Measurements from ENCODE around the gene ACTRT2. TPM values are rescaled to one million over a fixed set of nuclear protein-coding genes. Genes with fewer than 3 reads are reported as not detected.

Gene ACTRT2
- total and polyA plus RNA-seq, 2 donors (not counting 3 experiments of a cell fraction or from before 2014, with no cell fraction given) = not detected

DNA sequence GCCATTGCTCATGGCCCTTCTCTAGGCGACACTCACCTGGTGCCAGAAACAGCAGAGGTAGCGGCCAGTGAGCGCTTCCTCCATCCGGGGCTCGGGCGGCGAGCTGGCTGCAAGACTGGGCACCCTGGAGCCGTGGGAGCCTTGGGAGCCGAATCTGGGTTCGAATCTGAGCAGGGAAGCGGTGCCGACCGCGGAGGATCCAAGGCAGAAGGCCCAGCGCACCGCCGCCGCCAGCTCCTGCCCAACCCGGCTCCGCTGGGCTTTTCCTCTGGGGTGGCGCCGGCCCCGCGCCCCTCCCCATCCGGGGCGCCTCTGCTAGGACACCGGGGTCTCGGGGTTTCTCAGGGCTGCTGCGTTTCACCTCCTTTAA, 46.0 kb downstream of the ACTRT2 start:
- ChIA-PET CTCF (no interaction called here), POLR2A (no interaction called here)
- Histone ChIP-seq H3K27ac (ENCODE audit: insufficient read depth, low read depth, low read length) (no peak overlapping the region), H3K9ac (replicated peaks; ENCODE audit: extremely low read depth, insufficient read depth, low read length) (no peak overlapping the region), H3K27me3 (ENCODE audit: control insufficient read depth in 2 of 2, insufficient read depth in 2 of 2, low read length in 2 of 2) (peaks cover 60 to 77% of the 10 kb centered on the region in 2 experiments), H3K9me1 (replicated peaks; ENCODE audit: control insufficient read depth, extremely low read depth, insufficient read depth, low read length) (no peaks in the 10 kb centered on the region), H2AFZ (ENCODE audit: low read depth, low read length) (no peak overlapping the region), H3K9me3 (replicated peaks; ENCODE audit: control insufficient read depth, insufficient read depth, low read length) (no peaks in the 10 kb centered on the region), H3K79me2 (ENCODE audit: control insufficient read depth, insufficient read depth, low read length) (no peaks in the 10 kb centered on the region), H3K36me3 (ENCODE audit: control insufficient read depth in 2 of 2, extremely low read depth in 1 of 2, insufficient read depth in 2 of 2, low read length in 2 of 2) (no peaks in the 10 kb centered on the region), H3K4me1 (ENCODE audit: control insufficient read depth, extremely low read depth, insufficient read depth, low read length) (no peaks in the 10 kb centered on the region), H3K4me2 (ENCODE audit: insufficient read depth, low read length) (no peak overlapping the region), H3K4me3 (replicated peaks in 1 of 3; ENCODE audit: insufficient read depth in 1 of 3, low read depth in 1 of 3, low read length in 3 of 3) (no peak overlapping the region), H4K20me1 (replicated peaks; ENCODE audit: control insufficient read depth, extremely low read depth, insufficient read depth, low read length) (no peaks in the 10 kb centered on the region)
- TF ChIP-seq POLR2A (IDR thresholded peaks at IDR 0.05; ENCODE audit: low read depth, low read length) = no peak
- TF ChIP-seq MYC (IDR thresholded peaks at IDR 0.05; ENCODE audit: low read depth, low read length) = no peak
- no peak for TF ChIP-seq EZH2 (IDR thresholded peaks at IDR 0.05; ENCODE audit: borderline replicate concordance, low read depth, low read length, severe bottlenecking)
- TF ChIP-seq, protein P1, sequence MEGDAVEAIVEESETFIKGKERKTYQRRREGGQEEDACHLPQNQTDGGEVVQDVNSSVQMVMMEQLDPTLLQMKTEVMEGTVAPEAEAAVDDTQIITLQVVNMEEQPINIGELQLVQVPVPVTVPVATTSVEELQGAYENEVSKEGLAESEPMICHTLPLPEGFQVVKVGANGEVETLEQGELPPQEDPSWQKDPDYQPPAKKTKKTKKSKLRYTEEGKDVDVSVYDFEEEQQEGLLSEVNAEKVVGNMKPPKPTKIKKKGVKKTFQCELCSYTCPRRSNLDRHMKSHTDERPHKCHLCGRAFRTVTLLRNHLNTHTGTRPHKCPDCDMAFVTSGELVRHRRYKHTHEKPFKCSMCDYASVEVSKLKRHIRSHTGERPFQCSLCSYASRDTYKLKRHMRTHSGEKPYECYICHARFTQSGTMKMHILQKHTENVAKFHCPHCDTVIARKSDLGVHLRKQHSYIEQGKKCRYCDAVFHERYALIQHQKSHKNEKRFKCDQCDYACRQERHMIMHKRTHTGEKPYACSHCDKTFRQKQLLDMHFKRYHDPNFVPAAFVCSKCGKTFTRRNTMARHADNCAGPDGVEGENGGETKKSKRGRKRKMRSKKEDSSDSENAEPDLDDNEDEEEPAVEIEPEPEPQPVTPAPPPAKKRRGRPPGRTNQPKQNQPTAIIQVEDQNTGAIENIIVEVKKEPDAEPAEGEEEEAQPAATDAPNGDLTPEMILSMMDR (IDR thresholded peaks at IDR 0.05; ENCODE audit: extremely low read depth in 1 of 2, insufficient read depth in 1 of 2, low read depth in 1 of 2, low read length in 2 of 2) = no peak
- TF ChIP-seq, protein P2, sequence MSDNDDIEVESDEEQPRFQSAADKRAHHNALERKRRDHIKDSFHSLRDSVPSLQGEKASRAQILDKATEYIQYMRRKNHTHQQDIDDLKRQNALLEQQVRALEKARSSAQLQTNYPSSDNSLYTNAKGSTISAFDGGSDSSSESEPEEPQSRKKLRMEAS (IDR thresholded peaks at IDR 0.05; ENCODE audit: insufficient read depth, insufficient read length) = no peak
- TF ChIP-seq FOS (IDR thresholded peaks at IDR 0.05; ENCODE audit: borderline replicate concordance, insufficient read depth, low read length) = no peak
- TF ChIP-seq GATA2 (IDR thresholded peaks at IDR 0.05; ENCODE audit: insufficient read depth, insufficient read length, low read depth, low read length) = no peak
- no peak for TF ChIP-seq POLR2AphosphoS5 (IDR thresholded peaks at IDR 0.05; ENCODE audit: insufficient read depth, low read depth, low read length)
- TF ChIP-seq JUN (IDR thresholded peaks at IDR 0.05; ENCODE audit: borderline replicate concordance, insufficient read depth, insufficient read length, low read depth) = no peak
- FAIRE-seq (no peak), DNase-seq (ENCODE audit: low read depth, low spot score) (no peak)
- intact Hi-C loops (cut with micrococcal nuclease) (loop anchor here (5.0 to 10.0 kb wide), 2 partner anchors 248 to 655 kb away; partner anchors contain the start of gene PEX10), dilution Hi-C loops (cut with MboI; ENCODE audit: extremely low pct_ligation_motif_present, low sequenced_read_pairs) (no loop called here)
- BruUV-seq (replicated peaks) = no TSS peak

All from endothelial cell of umbilical vein (primary cell).